HG03457 (cell line): ENCODE data around the gene FAM228A.
"Not testable (repeated sequence)": the region's sequence is repeated elsewhere in the genome, so short reads cannot be mapped to it uniquely, and the experiment has no call there.

Source experiments
- ATAC-seq: cut with Tn5 transposase; IDR thresholded peaks from one replicate; pipeline ENCODE4 v1.9.1; 2021; ENCODE audit warnings: moderate number of reproducible peaks; ENCODE audit not compliant: unreplicated experiment

FAM228A gene

GRCh38 chr2:24174851-24175277 lies at the start of gene FAM228A:
Gene FAM228A, plus strand, starts transcription at chr2:24175053. Its CDS starts 428 bp downstream, at chr2:24175481.
- no peak for ATAC-seq

GRCh38 chr2:24125956-24126355 lies 48.9 kb upstream of the FAM228A start:
- no peak for ATAC-seq

GRCh38 chr2:24132543-24132942 lies 42.3 kb upstream of the FAM228A start:
- no peak for ATAC-seq

GRCh38 chr2:24140305-24140704 lies 34.5 kb upstream of the FAM228A start:
- ATAC-seq, result not testable (repeated sequence)

- ATAC-seq, result no peak
Observed at GRCh38 chr2:24147364-24147763, 27.5 kb upstream of the FAM228A start.

- ATAC-seq, result no peak
Observed at GRCh38 chr2:24152413-24153197, 22.2 kb upstream of the FAM228A start.

GRCh38 chr2:24153478-24153877 lies 21.4 kb upstream of the FAM228A start:
- ATAC-seq, result no peak

- ATAC-seq, result no peak
Observed at GRCh38 chr2:24158131-24158530, 16.7 kb upstream of the FAM228A start.

- ATAC-seq, result no peak
Observed at GRCh38 chr2:24159708-24160107, 15.1 kb upstream of the FAM228A start.

- ATAC-seq, result no peak
Observed at GRCh38 chr2:24160761-24161160, 14.1 kb upstream of the FAM228A start.

GRCh38 chr2:24162494-24162893 lies 12.4 kb upstream of the FAM228A start:
- no peak for ATAC-seq

GRCh38 chr2:24163186-24163585 lies 11.7 kb upstream of the FAM228A start:
- no peak for ATAC-seq

- ATAC-seq, result no peak
Observed at GRCh38 chr2:24163601-24164000, 11.3 kb upstream of the FAM228A start.

- no peak for ATAC-seq
Observed at GRCh38 chr2:24164416-24164973, 10.4 kb upstream of the FAM228A start.

GRCh38 chr2:24169023-24169422 lies 5.8 kb upstream of the FAM228A start:
- ATAC-seq, result no peak

- no peak for ATAC-seq
Observed at GRCh38 chr2:24175631-24176187, 856 bp downstream of the FAM228A start.

GRCh38 chr2:24176326-24176725 lies 1.5 kb downstream of the FAM228A start:
- ATAC-seq, result no peak

GRCh38 chr2:24179683-24180082 lies 4.8 kb downstream of the FAM228A start:
- no peak for ATAC-seq

- ATAC-seq, result no peak
Observed at GRCh38 chr2:24181849-24182248, 7.0 kb downstream of the FAM228A start.

GRCh38 chr2:24182507-24182906 lies 7.7 kb downstream of the FAM228A start:
- no peak for ATAC-seq

GRCh38 chr2:24183366-24184069 lies 8.7 kb downstream of the FAM228A start:
- ATAC-seq, result no peak

- ATAC-seq, result no peak
Observed at GRCh38 chr2:24189551-24189950, 14.7 kb downstream of the FAM228A start.
